Fibroblast of the conjunctiva (primary cell): ENCODE results near the gene SP3.
A peak's percentile ranks its signal among the peaks of the same experiment; 100 is the strongest.

Experiments
- DNase-seq: peaks from one replicate; pipeline ENCODE4 v3.0.0-alpha.2; 2010; ENCODE audit warnings: low read depth

SP3 gene

DNA sequence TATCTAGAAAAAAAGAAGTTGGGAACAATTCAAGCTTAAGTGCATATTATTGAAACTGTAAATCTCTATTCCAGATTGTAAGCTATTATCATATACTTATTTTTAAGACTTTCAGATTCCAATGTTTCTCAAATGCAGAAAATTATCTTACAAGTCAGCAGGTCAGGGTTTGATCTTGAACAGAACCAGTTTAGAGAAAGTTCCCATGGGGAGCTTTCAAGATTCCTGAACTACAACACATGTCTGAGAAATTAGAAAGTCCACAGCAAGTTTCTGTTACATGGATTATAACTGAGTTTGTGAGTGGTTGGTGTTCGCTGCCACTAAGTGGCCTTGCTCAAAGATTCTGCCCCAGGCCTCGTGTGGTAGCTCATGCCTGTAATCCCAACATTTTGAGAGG is 31.6 kb upstream of the SP3 start:
- no peak for DNase-seq

GRCh38 chr2:173993459-173993858 is 28.3 kb upstream of the SP3 start:
- no peak for DNase-seq

- DNase-seq: peak; percentile 76
Observed at GRCh38 chr2:173991856-173992588, 26.8 kb upstream of the SP3 start.

GRCh38 chr2:173990970-173991819 is 26.0 kb upstream of the SP3 start:
- DNase-seq: peak; percentile 86

- no peak for DNase-seq
Observed at GRCh38 chr2:173990245-173990644, 25.1 kb upstream of the SP3 start.

GRCh38 chr2:173989884-173990215 is 24.7 kb upstream of the SP3 start:
- DNase-seq: no peak

GRCh38 chr2:173989160-173989883 is 24.1 kb upstream of the SP3 start:
- DNase-seq: no peak

GRCh38 chr2:173986805-173987204 is 21.6 kb upstream of the SP3 start:
- DNase-seq: no peak

GRCh38 chr2:173985605-173985992 is 20.4 kb upstream of the SP3 start:
- DNase-seq: no peak

GRCh38 chr2:173984866-173985604 is 19.9 kb upstream of the SP3 start:
- DNase-seq: no peak

DNA sequence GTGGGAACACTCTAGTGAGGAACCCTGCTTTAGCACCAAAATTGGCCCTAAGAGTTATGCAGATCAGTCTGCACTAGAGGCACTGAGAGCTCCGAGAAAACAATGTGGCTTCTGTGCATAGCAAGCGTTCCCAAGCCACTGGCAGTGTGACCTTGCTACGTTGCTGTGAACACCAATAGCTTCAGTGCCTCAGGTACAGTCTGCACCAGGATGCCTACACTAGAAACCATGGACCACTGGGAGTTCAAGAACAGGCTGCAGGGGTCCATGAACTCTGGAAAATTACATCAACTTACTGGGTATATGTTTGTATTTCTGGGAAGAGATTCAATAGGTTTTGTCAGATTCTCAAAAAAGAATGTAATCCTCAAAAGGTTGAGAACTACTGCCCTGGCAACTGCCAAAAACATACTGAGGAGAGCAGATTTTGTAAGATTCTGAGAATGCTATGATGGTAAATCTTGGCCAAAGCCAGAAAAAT is 18.3 kb upstream of the SP3 start:
- DNase-seq: peak; percentile 74

DNA sequence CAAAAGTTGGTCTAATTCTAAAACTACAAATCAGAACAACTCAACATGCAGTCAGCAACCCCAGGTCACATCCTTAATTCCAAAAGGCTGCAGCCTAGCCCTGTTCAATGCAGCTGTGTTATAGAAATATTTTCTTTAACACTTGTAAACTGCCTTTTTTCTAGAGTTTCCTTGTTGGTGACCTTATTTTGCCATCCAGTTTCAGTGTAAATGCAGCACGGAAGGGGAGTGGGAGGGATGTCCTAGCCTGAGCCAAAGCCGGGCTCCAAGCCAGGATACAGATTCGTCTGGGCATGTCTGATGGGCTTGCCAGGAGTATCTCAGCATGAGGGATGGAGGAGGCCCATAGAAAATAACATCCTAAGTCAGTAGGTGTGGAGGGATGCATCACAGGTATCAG is 17.7 kb upstream of the SP3 start:
- DNase-seq: peak; percentile 70

GRCh38 chr2:173982182-173982714 is 17.1 kb upstream of the SP3 start:
- DNase-seq: no peak

DNA sequence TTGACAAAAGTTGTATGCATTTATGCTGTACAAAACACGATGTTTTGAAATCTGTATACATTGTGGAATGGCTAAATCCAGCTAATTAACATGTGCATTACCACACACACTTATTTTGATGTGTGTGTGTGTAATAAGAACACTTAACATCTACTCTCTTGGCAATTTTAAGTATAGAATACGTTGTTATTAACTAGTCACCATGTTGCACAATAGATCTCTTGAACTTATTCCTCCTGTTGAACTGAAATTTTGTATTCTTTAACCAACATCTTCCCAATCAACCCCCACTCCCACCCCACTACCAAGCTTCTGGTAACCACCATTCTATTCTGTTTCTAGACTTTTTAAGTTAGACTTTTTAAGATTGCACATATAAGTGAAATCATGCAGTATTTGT is 16.3 kb upstream of the SP3 start:
- no peak for DNase-seq

GRCh38 chr2:173979751-173980351 is 14.7 kb upstream of the SP3 start:
- DNase-seq: no peak

DNA sequence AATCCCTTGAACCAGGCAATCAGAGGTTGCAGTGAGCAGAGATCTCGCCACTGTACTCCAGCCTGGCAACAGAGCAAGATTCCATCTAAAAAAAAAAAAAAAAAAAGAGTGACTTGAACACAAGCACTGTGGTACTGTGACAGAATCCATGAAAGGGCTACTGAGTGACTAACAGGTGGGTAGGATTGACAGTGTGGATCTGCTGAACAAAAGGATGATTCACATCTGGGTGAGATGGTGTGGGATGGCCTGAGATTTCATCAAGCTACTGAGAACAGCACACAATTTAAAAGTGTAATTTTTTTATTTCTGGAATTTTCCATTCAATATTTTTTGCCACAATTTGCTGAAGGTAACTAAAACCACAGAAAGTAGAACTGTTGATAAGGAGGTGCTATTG is 13.3 kb upstream of the SP3 start:
- DNase-seq: no peak

DNA sequence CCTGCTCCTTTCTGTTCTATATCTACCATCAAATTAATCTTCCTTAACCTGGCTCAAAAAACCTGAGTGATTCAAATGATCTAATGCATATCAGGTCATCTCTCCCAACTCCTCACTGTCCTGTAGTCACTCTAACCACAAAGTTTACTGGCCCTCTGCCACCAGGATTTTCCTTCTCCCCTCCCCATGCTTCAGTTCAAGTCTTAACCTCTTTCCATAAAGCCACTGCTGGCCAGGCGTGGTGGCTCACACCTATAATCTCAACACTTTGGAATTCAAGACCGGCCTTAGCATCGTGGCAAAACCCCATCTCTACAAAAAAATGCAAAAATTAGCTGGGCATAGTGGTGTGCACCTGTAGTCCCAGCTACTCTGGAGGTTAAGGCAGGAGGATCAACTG is 7.5 kb upstream of the SP3 start:
- no peak for DNase-seq

DNA sequence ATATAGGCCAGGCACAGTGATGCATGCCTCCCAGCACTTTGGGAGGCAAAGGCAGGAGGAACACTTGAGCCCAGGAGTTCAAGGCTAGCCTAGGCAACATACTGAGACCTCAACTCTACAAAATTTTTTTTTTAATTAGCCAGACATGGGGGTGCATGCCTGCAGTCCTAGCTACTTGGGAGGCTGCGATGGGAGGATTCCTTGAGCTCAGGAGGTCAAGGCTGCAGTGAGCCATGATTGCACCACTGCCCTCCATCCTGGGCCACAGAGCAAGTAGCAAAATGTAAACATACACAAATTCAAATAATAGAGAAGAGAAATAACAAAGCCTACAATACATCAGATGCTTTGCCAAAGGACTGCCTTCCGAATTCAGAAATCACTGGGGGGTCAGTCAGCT is 7.0 kb upstream of the SP3 start:
- no peak for DNase-seq

DNA sequence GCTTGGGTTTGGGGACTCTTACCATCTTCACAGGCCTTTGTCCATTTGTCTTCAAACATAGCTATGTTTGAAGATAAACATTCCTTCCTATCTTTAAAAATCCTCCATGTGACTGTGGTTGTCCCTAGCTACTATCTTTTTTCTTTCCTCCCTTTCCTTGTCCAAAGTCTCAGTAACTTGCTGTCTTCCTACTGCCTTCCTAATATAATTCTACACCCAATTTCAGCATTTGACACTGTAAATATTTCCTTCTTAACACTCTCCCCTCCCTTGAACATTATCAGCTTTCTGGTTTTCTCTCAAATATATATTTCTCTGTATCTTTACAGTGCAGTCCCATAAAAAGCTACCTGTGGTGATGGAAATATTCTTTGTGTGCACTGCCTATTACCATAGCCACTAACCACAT is 5.3 kb upstream of the SP3 start:
- no peak for DNase-seq

DNA sequence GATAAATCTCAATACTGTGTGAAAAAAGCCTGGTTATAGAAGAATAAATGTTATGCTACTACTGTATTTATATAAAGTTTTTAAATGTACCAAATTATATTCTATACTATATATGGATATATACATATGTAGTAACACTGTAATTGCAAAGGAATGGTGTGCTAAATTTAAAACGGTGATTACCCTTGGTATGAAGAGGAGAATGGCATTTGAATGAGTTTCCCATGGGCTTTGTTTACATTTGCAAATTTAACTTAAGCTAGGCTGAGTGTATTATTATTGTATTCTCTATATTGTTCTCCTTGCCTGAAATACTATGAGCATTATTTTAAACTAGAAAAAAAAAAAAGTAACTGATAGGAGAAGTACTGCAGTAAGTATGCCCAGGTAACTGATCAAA is 4.7 kb upstream of the SP3 start:
- no peak for DNase-seq

DNA sequence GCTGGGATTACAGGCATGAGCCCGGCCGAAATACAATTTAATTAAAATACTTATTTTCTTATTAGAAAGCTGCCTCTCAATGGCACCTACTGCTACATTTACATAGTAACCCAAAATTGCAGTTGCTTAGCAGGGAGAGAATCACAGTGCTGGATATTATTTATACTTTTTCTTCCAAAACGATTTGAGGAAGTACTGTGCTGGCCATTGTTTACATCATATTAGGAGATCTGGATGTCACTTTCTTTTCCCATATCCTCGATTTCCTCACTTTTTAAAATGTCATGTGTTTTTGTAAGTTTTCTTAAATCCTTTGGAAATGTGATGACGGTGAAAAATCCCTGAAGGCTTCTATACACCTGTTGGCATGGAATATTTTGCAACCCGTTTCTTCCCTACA is 3.4 kb upstream of the SP3 start:
- DNase-seq: no peak
